Type B pancreatic cell (in vitro differentiated cells): ENCODE measurements around the gene EFS. TPM values are rescaled to one million over a fixed set of nuclear protein-coding genes. Genes with fewer than 3 reads are reported as not detected.

Experiments
- DNase-seq: peaks from one replicate; pipeline ENCODE4 v3.0.0; 2021; ENCODE audit warnings: mixed read lengths; ENCODE audit not compliant: unreplicated experiment; ENCODE audit errors: extremely low spot score
- H3K27ac Mint-ChIP-seq: 2 replicates; pipeline ENCODE4 v1.8.0; 2021; ENCODE audit warnings: mild to moderate bottlenecking, mixed read lengths
- H3K27me3 Mint-ChIP-seq: 2 replicates; pipeline ENCODE4 v1.8.0; 2021; ENCODE audit warnings: mixed read lengths
- H3K36me3 Mint-ChIP-seq: 2 replicates; pipeline ENCODE4 v1.8.0; 2021; ENCODE audit warnings: mixed read lengths
- H3K4me1 Mint-ChIP-seq: one replicate; pipeline ENCODE4 v1.8.0; 2021; ENCODE audit warnings: mixed read lengths; ENCODE audit not compliant: unreplicated experiment
- H3K4me3 Mint-ChIP-seq: 2 replicates; pipeline ENCODE4 v1.8.0; 2021; ENCODE audit warnings: mild to moderate bottlenecking, mixed read lengths
- H3K9me3 Mint-ChIP-seq: 2 replicates; pipeline ENCODE4 v1.8.0; 2021; ENCODE audit warnings: mixed read lengths
- CTCF ChIP-seq: fragments of 200-600 bp; sonication (generic); conservative IDR thresholded peaks from 2 replicates; pipeline ENCODE4 v1.5.0; 2021; ENCODE audit warnings: antibody characterized with exemption, mild to moderate bottlenecking
- total RNA-seq: library from RNA; stranded (reverse); gene quantifications from 2 replicates; pipeline ENCODE4 v1.2.1, GENCODE V29; 2021; ENCODE audit warnings: low replicate concordance

The EFS gene
- total RNA-seq, 1 donor from 2014 or later, result 59.3 TPM

- Mint-ChIP-seq H3K27me3 (peaks cover 20% of the 10 kb centered on the region), H3K9me3 (no peaks in the 10 kb centered on the region), H3K27ac (no peak overlapping the region), H3K36me3 (peaks cover 14% of the 10 kb centered on the region), H3K4me3 (no peak overlapping the region), H3K4me1 (peaks cover 9% of the 10 kb centered on the region)
- TF ChIP-seq CTCF, result no peak
- DNase-seq, result no peak
These were observed 16.7 kb downstream of the EFS start for GRCh38 chr14:23348297-23348655.

- DNase-seq, result no peak
- Mint-ChIP-seq H3K27me3 (peaks cover 16% of the 10 kb centered on the region), H3K9me3 (no peaks in the 10 kb centered on the region), H3K36me3 (peaks cover 14% of the 10 kb centered on the region), H3K4me3 (no peak overlapping the region), H3K27ac (no peak overlapping the region), H3K4me1 (peaks cover 4% of the 10 kb centered on the region)
- TF ChIP-seq CTCF, result no peak
These were observed 17.3 kb downstream of the EFS start for GRCh38 chr14:23347406-23348296.

GRCh38 chr14:23346693-23347405 lies 18.1 kb downstream of the EFS start:
- Mint-ChIP-seq H3K36me3 (peaks cover 14% of the 10 kb centered on the region), H3K27me3 (peaks cover 18% of the 10 kb centered on the region), H3K9me3 (no peaks in the 10 kb centered on the region), H3K4me3 (no peak overlapping the region), H3K27ac (no peak overlapping the region), H3K4me1 (peaks cover 4% of the 10 kb centered on the region)
- no peak for TF ChIP-seq CTCF
- DNase-seq, result no peak

- no peak for DNase-seq
- Mint-ChIP-seq H3K36me3 (peaks cover 12% of the 10 kb centered on the region), H3K27me3 (peaks cover 15% of the 10 kb centered on the region), H3K27ac (no peak overlapping the region), H3K4me3 (no peak overlapping the region), H3K4me1 (peaks cover 1% of the 10 kb centered on the region), H3K9me3 (no peaks in the 10 kb centered on the region)
- TF ChIP-seq CTCF, result no peak
These were observed 18.8 kb downstream of the EFS start for GRCh38 chr14:23345987-23346692.

- Mint-ChIP-seq H3K9me3 (no peaks in the 10 kb centered on the region), H3K4me1 (no peaks in the 10 kb centered on the region), H3K27me3 (peaks cover 3% of the 10 kb centered on the region), H3K36me3 (peaks cover 4% of the 10 kb centered on the region), H3K27ac (no peak overlapping the region), H3K4me3 (no peak overlapping the region)
- no peak for DNase-seq
- no peak for TF ChIP-seq CTCF
These were observed 20.5 kb downstream of the EFS start for GRCh38 chr14:23344481-23344880.
